ENCODE data around the gene TMTC1. TPM values are rescaled to one million over a fixed set of nuclear protein-coding genes. Genes with fewer than 3 reads are reported as not detected.

The TMTC1 gene
- total and polyA plus RNA-seq, 9 of the 15 experiments (the other 6 are each of a cell fraction or from before 2014, with no cell fraction given) = under 0.01 to 0.18 (median 0.06) TPM; not detected in 2

- Histone ChIP-seq H3K27me3 (ENCODE audit: control insufficient read depth in 2 of 2, insufficient read depth in 2 of 2, low read length in 2 of 2) (no peaks in the 10 kb centered on the region), H3K9me3 (replicated peaks; ENCODE audit: control insufficient read depth, insufficient read depth, low read depth, low read length) (no peaks in the 10 kb centered on the region), H3K36me3 (ENCODE audit: control insufficient read depth, insufficient read depth, low read length) (no peaks in the 10 kb centered on the region), H3K9me1 (ENCODE audit: control insufficient read depth, insufficient read depth, low read length) (no peaks in the 10 kb centered on the region), H4K20me1 (replicated peaks; ENCODE audit: control insufficient read depth, insufficient read depth, low read length) (no peaks in the 10 kb centered on the region), H2AFZ (ENCODE audit: low read depth, low read length) (no peak overlapping the region), H3K4me2 (ENCODE audit: insufficient read depth, low read length) (no peak overlapping the region), H3K4me1 (replicated peaks in 1 of 2; ENCODE audit: control insufficient read depth in 2 of 2, insufficient read depth in 2 of 2, low read length in 2 of 2) (no peaks in the 10 kb centered on the region), H3K4me3 (no peak overlapping the region), H3K9ac (ENCODE audit: insufficient read depth in 1 of 2, low read depth in 2 of 2, low read length in 2 of 2) (no peak overlapping the region), H3K27ac (ENCODE audit: extremely low read depth, low read depth, low read length) (no peak overlapping the region), H3K79me2 (ENCODE audit: control insufficient read depth, insufficient read depth, low read length) (no peaks in the 10 kb centered on the region)
- in situ Hi-C loops (cut with MboI) (no loop called here), intact Hi-C loops (cut with micrococcal nuclease) (no loop called here)
- 0% methylated on average over 1 of the region's 1 CpG for WGBS (ENCODE audit: insufficient coverage, low coverage, missing lambda C conversion rate)
- ChIA-PET POLR2A (no interaction called here), CTCF (ENCODE audit: low intra/inter-chr PET ratio) (no interaction called here)
- no peak for DNase-seq (ENCODE audit: extremely low read depth in 1 of 4, low spot score in 3 of 4)
- ATAC-seq = no peak
- TF ChIP-seq KHSRP (IDR thresholded peaks at IDR 0.05) (no peak), NFIC (IDR thresholded peaks at IDR 0.05) (peak; percentile 17; the same call in 1 of the 2 replicates)
- FAIRE-seq = no peak
- no TSS peak for BruUV-seq (replicated peaks)
Measured at GRCh38 chr12:29580971-29581370, 202.8 kb downstream of the TMTC1 start.

GRCh38 chr12:29578731-29579130 lies 205.0 kb downstream of the TMTC1 start:
- ChIA-PET CTCF (ENCODE audit: low intra/inter-chr PET ratio) (no interaction called here), POLR2A (no interaction called here)
- H4K20me1 ChIP-seq (replicated peaks; ENCODE audit: control insufficient read depth, insufficient read depth, low read length) = no peaks in the 10 kb centered on the region
- no peaks in the 10 kb centered on the region for H3K36me3 ChIP-seq (ENCODE audit: control insufficient read depth, insufficient read depth, low read length)
- H3K4me3 ChIP-seq = no peak overlapping the region
- intact Hi-C loops (cut with micrococcal nuclease) (no loop called here), in situ Hi-C loops (cut with MboI) (no loop called here)
- FAIRE-seq (no peak), ATAC-seq (no peak), DNase-seq (ENCODE audit: extremely low read depth in 1 of 4, low spot score in 3 of 4) (no peak)
- no peak overlapping the region for H2AFZ ChIP-seq (ENCODE audit: low read depth, low read length)
- no TSS peak for BruUV-seq (replicated peaks)
- H3K4me1 ChIP-seq (replicated peaks in 1 of 2; ENCODE audit: control insufficient read depth in 2 of 2, insufficient read depth in 2 of 2, low read length in 2 of 2) = no peaks in the 10 kb centered on the region
- H3K9me1 ChIP-seq (ENCODE audit: control insufficient read depth, insufficient read depth, low read length) = no peaks in the 10 kb centered on the region
- WGBS (ENCODE audit: insufficient coverage, low coverage, missing lambda C conversion rate) = 0% methylated on average over 3 of the region's 3 CpGs
- no peak overlapping the region for H3K9ac ChIP-seq (ENCODE audit: insufficient read depth in 1 of 2, low read depth in 2 of 2, low read length in 2 of 2)
- H3K9me3 ChIP-seq (replicated peaks; ENCODE audit: control insufficient read depth, insufficient read depth, low read depth, low read length) = no peaks in the 10 kb centered on the region
- H3K27ac ChIP-seq (ENCODE audit: extremely low read depth, low read depth, low read length) = no peak overlapping the region
- H3K4me2 ChIP-seq (ENCODE audit: insufficient read depth, low read length) = no peak overlapping the region
- H3K27me3 ChIP-seq (ENCODE audit: control insufficient read depth in 2 of 2, insufficient read depth in 2 of 2, low read length in 2 of 2) = no peaks in the 10 kb centered on the region
- no peak for TF ChIP-seq PHF20 (IDR thresholded peaks at IDR 0.05; ENCODE audit: partially characterized antibody)
- no peaks in the 10 kb centered on the region for H3K79me2 ChIP-seq (ENCODE audit: control insufficient read depth, insufficient read depth, low read length)

Data from K562 (cell line).